ENCODE results near the gene ESF1.

- no peak for TF ChIP-seq CTCF (IDR thresholded peaks at IDR 0.05)
- no peak for TF ChIP-seq POLR2A (IDR thresholded peaks at IDR 0.05)
Observed at GRCh38 chr20:13715171-13715570, 69.5 kb downstream of the ESF1 start.

Data from esophagus squamous epithelium (tissue), 4 donors.